HFF-Myc (cell line): ENCODE measurements around the gene IL18BP.

Experiments used
- DNase-seq: peaks from one replicate; pipeline ENCODE4 v3.0.0-alpha.2; 2011; ENCODE audit warnings: low read depth; ENCODE audit errors: extremely low read depth
- H3K4me3 ChIP-seq: replicated peaks from 2 replicates; pipeline ENCODE4 v1.5.1; 2011; ENCODE audit warnings: low read depth, mild to moderate bottlenecking, control low read depth, low read length
- CTCF ChIP-seq: IDR thresholded peaks from 2 replicates; pipeline ENCODE4 v1.5.1; 2012; ENCODE audit warnings: mild to moderate bottlenecking, low read depth, low read length, control low read depth; ENCODE audit errors: missing control alignments

The IL18BP gene

GRCh38 chr11:71998649-71999310, at the start of gene IL18BP:
Gene IL18BP (plus strand): TSS chr11:71998909. CDS start chr11:71999985, 1,076 bp downstream.
- no peak within 1 kb of the TSS for H3K4me3 ChIP-seq
- DNase-seq: no peak
- no peak for TF ChIP-seq CTCF

GRCh38 chr11:71949034-71949433, 49.7 kb upstream of the IL18BP start:
- TF ChIP-seq CTCF: no peak
- DNase-seq: no peak
- H3K4me3 ChIP-seq: no peak overlapping the region

GRCh38 chr11:71951741-71952310, 46.9 kb upstream of the IL18BP start:
- no peak overlapping the region for H3K4me3 ChIP-seq
- TF ChIP-seq CTCF: no peak
- DNase-seq: no peak

GRCh38 chr11:71955898-71956456, 42.7 kb upstream of the IL18BP start:
- TF ChIP-seq CTCF: no peak
- no peak overlapping the region for H3K4me3 ChIP-seq
- DNase-seq: no peak

- H3K4me3 ChIP-seq: no peak overlapping the region
- DNase-seq: no peak
- TF ChIP-seq CTCF: no peak
These were observed 36.2 kb upstream of the IL18BP start for GRCh38 chr11:71962428-71963038.

GRCh38 chr11:71963468-71963867, 35.2 kb upstream of the IL18BP start:
- H3K4me3 ChIP-seq: no peak overlapping the region
- DNase-seq: no peak
- TF ChIP-seq CTCF: no peak
